NCI-H1092 (cell line): Measurements from ENCODE around the gene UNK.
A peak's percentile ranks its signal among the peaks of the same experiment; 100 is the strongest.

Source experiments
- DNase-seq: peaks from one replicate; lab custom pipeline; 2025; lab: John Stamatoyannopoulos, UW

Gene UNK

GRCh38 chr17:75822119-75822799 is 37.7 kb downstream of the UNK start:
- DNase-seq = no peak

GRCh38 chr17:75822800-75823166 is 38.2 kb downstream of the UNK start:
- DNase-seq = no peak

GRCh38 chr17:75823257-75824041 is 38.8 kb downstream of the UNK start:
- DNase-seq = no peak

GRCh38 chr17:75824050-75824552 is 39.5 kb downstream of the UNK start:
- no peak for DNase-seq

- no peak for DNase-seq
Measured at GRCh38 chr17:75824666-75825065, 40.1 kb downstream of the UNK start.

GRCh38 chr17:75825149-75825552 is 40.5 kb downstream of the UNK start:
- DNase-seq = no peak

- no peak for DNase-seq
Measured at GRCh38 chr17:75825748-75826370, 41.3 kb downstream of the UNK start.

GRCh38 chr17:75826561-75827307 is 42.1 kb downstream of the UNK start:
- DNase-seq = no peak

GRCh38 chr17:75827308-75828075 is 42.9 kb downstream of the UNK start:
- DNase-seq = peak; percentile 72

- DNase-seq = no peak
Measured at GRCh38 chr17:75828076-75828400, 43.4 kb downstream of the UNK start.

GRCh38 chr17:75828741-75829140 is 44.1 kb downstream of the UNK start:
- DNase-seq = no peak

GRCh38 chr17:75829747-75830146 is 45.1 kb downstream of the UNK start:
- DNase-seq = no peak

- no peak for DNase-seq
Measured at GRCh38 chr17:75830164-75831031, 45.8 kb downstream of the UNK start.

GRCh38 chr17:75831032-75831571 is 46.5 kb downstream of the UNK start:
- no peak for DNase-seq

- no peak for DNase-seq
Measured at GRCh38 chr17:75832164-75832651, 47.6 kb downstream of the UNK start.

GRCh38 chr17:75832652-75833400 is 48.2 kb downstream of the UNK start:
- DNase-seq = no peak

- DNase-seq = no peak
Measured at GRCh38 chr17:75834279-75834920, 49.8 kb downstream of the UNK start.

- DNase-seq = peak; percentile 64
Measured at GRCh38 chr17:75834928-75835653, 50.5 kb downstream of the UNK start.
